GM19238 (cell line): ENCODE data around the gene MST1R.
"Not testable (repeated sequence)": the region's sequence is repeated elsewhere in the genome, so short reads cannot be mapped to it uniquely, and the experiment has no call there.

Experiments used
- DNase-seq: peaks from one replicate; pipeline ENCODE4 v3.0.0; 2011; ENCODE audit warnings: low spot score; ENCODE audit not compliant: insufficient read length

MST1R gene

DNA sequence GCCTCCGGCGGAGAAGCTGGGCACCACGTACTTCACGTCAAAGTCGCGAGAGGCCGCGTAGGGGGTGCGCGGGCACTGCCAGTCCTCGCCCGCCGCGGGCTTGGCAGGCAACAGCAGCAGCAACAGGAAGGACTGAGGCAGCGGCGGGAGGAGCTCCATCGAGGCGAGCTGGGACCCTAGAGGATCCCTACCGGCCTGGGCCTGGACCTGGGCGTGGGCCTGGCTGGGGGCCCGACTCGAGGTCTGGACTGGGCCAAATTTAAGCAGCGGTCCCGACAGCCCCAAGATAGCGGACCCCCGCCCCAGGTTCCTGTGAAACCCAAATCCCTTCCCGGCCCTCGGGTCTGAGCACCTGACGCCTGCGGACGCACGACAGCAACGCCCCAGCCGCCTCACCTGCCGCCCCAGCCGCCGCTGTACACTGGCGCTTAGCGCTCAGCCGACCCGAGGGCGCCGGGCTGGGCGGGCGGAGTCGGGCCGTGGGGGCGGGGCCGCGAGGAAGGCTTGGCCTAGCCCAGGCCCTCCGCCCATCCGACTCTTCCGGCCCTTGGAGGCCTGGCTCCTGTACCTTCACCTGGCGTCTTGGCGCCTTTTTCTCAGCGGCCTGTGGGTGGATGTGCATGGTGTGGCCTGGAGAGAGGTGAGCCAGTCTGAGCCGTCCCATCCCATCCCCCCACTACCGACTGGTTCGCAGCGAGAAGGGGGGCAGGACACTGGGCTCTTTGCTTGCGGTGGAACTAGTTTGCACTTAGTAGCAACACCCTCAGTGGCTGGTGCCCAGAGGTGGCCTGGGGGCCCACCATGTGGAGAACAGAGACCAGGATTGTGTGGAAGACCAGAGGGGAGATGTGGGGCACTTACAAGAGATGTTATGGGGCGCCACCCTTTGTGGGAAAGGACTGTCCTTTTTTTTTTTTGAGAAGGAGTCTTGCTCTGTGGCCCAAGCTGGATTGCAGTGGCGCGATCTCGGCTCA lies at the start of gene MST1R:
Gene MST1R, minus strand, starts transcription at position 423 of the 974 bp plus-strand sequence. Its CDS starts 264 bp downstream, at position 159.
- DNase-seq, result peak; percentile 90

DNA sequence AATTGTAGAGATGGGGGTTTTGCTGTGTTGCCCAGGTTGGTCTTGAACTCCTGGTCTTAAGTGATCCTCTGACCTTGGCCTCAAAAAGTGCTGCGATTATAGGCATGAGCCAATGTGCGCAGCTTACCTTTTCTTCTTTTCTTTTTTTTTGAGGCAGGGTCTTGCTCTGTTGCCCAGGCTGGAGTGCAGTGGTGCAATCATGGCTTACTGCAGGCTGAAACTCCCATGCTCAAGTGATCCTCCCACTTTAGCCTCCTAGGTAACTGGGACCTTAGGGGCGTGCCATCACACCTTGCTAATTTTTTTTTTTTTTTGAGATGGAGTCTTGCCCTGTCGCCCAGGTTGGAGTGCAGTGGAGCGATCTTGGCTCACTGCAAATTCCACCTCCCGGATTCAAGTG lies 49.3 kb upstream of the MST1R start:
- no peak for DNase-seq

DNA sequence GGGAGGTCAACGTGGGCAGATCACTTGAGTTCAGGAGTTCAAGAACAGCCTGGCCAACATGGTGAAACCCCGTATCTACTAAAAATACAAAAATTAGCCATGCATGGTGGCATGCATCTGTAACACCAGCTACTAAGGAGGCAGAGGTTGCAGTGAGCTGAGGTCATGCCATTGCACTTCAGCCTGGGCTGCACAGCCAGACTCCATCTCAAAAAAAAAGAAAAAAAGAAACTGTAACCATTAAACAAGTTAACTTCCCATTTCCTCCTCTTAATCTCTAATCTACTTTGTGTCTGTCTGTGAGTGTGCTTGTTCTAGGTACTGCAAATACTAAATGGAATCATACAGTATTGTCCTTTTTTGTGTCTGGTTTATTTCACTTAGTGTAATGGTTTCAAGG lies 39.0 kb upstream of the MST1R start:
- DNase-seq, result no peak

DNA sequence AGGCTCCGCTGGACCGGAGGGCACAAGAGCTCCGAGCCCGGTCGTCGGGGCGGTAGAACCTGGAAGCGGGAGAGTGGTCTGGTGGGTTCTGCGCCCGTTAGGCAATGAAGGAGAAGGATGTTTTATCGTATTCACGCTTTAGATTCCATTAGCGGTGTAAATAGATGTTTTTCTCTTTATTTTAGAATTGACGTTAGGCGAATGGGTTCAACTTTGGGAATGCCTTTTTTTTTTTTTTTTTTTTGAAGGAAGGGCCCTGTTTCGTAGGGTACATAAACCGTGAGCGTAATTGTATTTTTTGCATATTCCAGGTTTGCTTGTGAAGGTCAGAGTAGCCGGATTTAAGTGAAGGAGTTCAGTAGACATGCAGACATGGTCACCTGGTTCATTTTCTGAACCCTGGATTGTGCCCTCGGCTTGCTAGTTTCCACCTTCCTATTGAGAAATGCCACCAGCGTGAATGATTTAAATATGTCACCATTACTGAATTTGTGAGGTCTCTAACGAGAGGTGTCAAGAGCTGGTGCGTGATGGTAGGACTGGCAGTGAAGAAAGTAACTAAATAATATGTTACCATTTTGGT lies 37.1 kb upstream of the MST1R start:
- no peak for DNase-seq

DNA sequence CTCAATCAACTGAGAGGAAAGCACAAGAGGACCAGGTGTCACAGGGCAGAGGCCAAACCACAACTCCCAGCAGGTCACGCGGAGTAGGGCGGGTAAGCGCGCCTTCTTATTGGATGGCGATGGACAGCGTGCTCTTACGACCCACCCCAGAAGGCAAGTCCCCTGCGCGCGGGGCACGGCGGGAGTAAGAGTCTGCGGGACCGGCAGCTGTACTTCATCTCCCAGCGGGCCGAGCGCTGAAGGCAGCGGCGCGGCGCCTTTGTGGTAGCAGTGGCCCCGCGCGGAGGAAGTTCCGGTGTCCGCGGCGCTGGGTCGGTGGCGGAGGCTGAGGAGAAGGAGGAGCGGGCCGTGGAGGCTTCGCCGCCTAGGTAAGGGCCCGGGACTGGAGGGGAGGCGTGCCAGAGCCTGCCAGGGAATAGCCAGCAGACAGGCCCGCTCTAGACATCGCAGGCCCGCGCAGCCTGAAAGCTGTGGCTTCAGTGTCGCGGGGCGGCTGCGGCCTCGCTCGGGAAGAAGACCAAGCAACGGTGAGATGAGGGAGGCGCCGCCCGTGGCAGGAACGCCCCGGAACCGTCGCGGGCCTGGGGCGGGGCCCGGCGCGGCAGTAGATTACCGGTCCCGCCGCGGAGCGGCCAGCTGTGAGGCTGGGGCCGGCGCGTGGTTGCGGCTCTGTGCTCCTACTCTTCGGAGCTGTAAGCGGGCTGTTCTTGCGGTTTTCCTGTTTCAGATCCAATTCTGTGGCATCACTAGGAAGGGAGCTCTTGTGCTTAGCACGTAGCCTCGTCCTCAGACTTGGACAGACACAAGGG lies 36.4 kb upstream of the MST1R start, which contains the start of gene RBM6:
Gene RBM6, plus strand, starts transcription at position 293 of the 809 bp plus-strand sequence. CDS start 22,492 bp downstream, outside the sequence.
- peak; percentile 95 for DNase-seq

DNA sequence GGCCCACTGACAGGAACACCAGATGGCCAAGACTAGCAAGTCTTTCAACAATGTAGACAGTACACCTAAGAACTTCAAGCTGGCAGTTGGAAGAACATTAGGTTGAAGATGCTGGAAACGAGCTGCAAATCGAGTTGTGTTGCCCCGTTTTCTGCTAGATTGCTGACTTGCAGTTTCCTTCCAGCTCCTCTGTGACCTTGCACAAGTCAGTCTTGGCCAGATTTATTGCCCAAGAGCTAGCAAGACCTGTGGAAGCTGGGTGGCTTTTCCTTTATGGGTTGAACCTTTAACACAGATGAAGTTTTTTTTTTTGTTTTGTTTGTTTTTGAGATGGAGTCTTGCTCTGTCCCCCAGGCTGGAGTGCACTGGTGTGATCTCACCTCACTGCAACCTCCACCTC lies 33.4 kb upstream of the MST1R start:
- DNase-seq, result no peak

DNA sequence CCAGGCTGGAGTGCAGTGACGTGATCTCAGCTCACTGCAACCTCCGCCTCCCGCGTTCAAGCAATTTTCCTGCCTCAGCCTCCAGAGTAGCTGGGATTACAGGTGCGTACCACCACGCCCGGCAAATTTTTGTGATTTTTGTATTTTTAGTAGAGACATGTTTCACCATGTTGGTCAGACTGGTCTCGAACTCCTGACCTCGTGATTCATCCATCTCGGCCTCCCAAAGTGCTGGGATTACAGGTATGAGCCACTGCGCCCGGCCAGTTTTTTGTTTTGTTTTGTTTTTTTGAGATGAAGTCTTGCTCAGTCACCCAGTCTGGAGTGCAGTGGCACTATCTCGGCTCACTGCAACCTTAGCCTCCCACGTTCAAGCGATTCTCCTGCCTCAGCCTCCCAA lies 28.6 kb upstream of the MST1R start:
- not testable (repeated sequence) for DNase-seq

DNA sequence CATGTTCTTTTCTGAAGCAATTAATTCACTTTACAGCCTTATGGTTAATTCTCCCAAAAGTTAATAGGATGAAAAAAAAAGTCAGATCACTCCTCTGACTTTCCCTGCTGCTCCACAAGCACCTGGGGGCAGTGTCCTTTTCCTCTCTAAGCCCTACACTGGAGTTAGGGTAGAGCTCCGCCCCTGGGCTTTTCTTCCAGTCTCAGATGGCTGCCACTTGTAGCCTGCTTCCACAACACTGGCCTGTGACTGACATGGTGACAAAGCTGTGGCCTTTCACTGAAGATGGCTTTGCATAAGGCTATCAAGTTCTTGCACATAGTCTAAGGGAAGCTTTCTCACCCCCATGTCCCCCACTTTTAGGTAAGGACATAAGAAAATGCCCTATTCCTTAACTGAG lies 27.2 kb upstream of the MST1R start:
- no peak for DNase-seq

- no peak for DNase-seq
Observed at GRCh38 chr3:49930168-49930690, 26.6 kb upstream of the MST1R start.

- peak; percentile 80 for DNase-seq
Observed at GRCh38 chr3:49929291-49930167, 25.9 kb upstream of the MST1R start, which contains the start of gene MON1A. Gene MON1A, minus strand, starts transcription at chr3:49929811. Its CDS starts 16,465 bp downstream, at chr3:49913346.

DNA sequence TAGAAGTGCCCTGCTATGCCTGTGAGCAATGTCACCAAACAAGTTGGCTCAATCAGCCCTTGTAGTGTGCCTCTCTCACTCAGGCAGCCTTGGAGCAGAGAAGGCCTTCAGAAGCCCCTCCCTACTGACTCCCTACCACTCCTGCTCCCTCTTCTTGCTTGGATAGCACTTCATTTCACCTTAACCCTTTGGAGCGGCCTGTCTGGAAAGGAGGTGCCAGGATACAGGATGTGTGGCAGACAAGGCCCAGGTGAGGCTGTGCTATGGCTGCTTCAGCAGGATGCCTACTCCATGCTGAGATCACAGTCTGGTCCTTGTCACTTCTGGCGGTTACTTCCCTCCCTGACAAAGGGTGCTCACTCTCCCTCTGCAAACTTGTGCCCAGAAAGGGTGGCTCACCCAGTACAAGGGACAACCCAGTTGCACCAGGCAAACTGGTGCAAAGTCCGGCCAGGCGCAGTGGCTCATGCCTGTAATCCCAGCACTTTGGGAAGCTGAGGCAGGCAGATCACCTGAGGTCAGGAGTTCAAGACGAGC lies 24.9 kb upstream of the MST1R start:
- no peak for DNase-seq

DNA sequence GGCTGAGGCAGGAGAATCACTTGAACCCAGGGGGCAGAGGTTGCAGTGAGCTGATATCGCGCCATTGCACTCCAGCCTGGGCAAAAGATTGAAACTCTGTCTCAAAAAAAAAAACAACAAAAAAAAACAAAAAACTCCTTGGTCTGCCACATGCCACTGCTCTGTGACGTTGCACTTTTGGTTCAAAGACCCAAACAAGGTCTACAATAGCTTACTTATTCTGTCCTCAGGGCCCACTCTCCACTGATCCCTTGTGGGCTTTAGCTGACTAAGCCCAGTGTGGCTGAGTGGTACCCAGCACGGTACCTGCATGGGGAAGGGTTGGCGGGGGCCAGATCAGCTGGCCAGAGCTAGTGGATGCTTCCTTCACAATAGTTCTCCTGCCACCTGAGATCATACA lies 24.1 kb upstream of the MST1R start:
- no peak for DNase-seq

GRCh38 chr3:49926117-49926728 lies 22.6 kb upstream of the MST1R start:
- no peak for DNase-seq

- DNase-seq, result no peak
Observed at GRCh38 chr3:49925485-49925884, 21.8 kb upstream of the MST1R start.

GRCh38 chr3:49924683-49925082 lies 21.0 kb upstream of the MST1R start:
- no peak for DNase-seq

DNA sequence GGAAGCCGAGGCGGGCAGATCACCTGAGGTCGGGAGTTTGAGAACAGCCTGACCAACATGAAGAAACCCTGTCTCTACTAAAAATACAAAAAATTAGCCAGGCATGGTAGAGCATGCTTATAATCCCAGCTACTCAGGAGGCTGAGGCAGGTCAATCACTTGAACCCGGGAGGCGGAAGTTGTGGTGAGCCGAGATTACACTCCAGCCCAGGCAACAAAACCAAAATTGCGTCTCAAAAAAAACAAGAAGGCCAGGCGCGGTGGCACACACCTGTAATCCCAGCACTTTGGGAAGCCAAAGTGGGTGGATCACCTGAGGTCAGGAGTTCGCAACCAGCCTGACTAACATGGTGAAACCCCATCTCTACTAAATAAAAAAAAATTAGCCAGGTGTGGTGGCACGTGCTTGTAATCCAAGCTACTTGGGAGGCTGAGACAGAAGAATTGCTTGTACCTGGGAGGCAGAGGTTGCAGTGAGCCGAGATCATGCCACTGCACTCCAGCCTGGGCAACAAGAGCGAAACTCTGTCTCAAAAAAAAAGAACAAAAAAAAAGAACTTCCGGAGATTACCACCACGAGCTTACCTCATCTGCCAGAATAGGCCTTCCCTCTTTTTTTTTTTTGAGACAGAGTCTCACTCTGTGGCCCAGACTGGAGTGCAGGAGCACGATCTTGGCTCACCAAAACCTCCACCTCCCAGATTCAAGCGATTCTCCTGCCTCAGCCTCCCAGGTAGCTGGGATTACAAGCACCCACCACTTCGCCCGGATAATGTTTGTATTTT lies 14.3 kb upstream of the MST1R start:
- not testable (repeated sequence) for DNase-seq

DNA sequence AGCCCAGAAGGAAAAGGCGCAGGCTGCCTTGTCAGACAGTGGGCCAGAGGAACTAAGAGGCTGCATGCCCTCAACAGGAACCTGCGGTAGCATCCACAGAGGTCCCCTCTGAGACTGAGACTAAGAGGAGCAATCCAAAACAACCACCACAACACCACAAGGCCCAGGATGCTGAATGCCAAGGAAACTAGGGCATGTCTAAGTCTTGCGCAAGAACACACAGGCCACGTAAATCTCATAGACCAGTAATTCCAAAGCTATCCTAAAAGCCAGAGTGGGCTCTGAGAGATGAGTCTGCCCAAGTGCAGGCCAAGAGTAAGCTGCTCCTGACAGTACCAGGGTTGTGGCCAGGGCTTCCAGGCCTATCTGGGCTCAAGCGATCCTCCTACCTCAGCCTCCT lies 13.0 kb upstream of the MST1R start:
- DNase-seq, result no peak

- no peak for DNase-seq
Observed at GRCh38 chr3:49914906-49915305, 11.2 kb upstream of the MST1R start.

DNA sequence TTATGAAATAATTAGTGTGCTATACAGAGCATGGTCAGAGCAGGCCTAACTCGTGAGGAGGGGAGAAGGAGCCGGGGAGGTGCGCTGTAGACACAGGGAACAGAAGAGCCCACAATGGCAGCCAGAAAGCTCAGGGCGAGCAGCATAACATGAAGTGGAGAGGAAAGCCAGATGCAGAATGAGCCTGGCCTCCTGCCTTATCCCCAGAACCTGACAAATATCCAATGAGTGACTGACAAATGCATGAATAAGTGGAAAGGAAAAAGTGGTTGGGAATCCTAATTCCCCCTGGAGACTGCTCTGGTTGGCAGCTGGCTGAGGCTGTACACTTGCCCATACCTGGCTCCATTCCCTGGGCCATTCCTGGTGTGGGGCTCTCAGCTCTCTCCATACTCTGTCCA lies 9.2 kb upstream of the MST1R start:
- DNase-seq, result no peak
